ENCODE data around the gene TRAPPC2L.
"Not testable (repeated sequence)": the region's sequence is repeated elsewhere in the genome, so short reads cannot be mapped to it uniquely, and the experiment has no call there.

Gene TRAPPC2L

DNA sequence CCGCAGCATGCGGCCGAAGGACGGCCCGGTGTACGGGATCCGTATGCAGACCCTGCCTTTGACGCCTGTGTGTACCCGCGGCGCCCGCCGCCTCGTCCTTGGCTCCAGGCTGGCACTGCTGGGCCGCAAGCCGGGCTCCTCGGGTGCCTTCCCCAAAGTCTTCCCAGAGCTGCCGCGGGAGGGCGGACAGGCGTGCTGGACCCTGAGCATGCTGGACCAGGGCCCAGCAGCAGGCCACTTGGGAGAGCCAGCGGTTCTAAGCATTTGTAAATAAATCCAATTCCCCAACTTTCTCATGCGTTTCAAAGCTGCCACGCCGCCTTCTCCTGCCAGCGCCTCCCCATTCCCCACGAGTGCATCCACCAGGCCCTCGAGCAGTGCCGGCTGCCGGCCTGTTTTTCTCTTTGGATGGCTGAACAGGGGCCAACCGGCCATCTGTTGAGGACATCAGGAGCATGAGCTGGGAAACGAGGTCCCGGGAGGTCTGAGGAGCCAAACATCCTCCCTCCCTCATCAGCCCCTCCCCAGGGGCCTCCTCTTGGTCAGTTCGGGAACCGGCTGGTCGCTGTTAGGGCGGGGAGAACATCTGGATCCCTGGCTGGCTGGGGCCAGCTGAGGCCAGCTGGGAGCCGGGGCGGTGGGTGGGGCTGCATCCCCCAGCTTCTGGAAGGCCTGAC is 30.1 kb downstream of the TRAPPC2L start:
- Mint-ChIP-seq H3K4me3 (no peak overlapping the region), H3K4me1 (ENCODE audit: low read depth) (peaks cover 15% of the 10 kb centered on the region), H3K36me3 (ENCODE audit: low read depth) (peaks cover 94% of the 10 kb centered on the region), H3K9me3 (peaks cover 28% of the 10 kb centered on the region), H3K27me3 (no peaks in the 10 kb centered on the region), H3K27ac (no peak overlapping the region)
- intact Hi-C loops (cut with micrococcal nuclease): no loop called here

DNA sequence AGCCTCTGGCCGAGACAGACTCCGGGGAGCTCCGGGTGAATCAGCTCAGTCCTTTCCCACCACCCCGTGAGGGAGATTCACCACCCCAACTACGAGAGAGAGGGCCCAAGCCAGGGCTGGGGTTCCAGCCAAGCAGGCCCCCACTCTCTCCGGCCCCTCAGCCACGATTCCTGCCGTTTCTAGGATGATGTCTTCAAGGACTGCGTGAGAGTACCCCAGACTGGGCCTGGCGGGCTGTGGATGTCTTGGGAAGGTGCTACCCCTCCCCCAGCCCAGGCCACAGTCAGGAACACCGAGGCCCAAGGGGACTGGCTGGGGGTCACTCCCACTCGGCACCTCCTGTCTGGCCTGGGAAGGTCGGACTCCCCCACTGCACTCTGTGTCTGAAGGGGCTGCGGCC is 31.1 kb downstream of the TRAPPC2L start:
- Mint-ChIP-seq H3K27ac (no peak overlapping the region), H3K9me3 (peaks cover 21% of the 10 kb centered on the region), H3K4me1 (ENCODE audit: low read depth) (peaks cover 4% of the 10 kb centered on the region), H3K27me3 (no peaks in the 10 kb centered on the region), H3K4me3 (no peak overlapping the region), H3K36me3 (ENCODE audit: low read depth) (peaks cover 94% of the 10 kb centered on the region)
- intact Hi-C loops (cut with micrococcal nuclease): no loop called here

- no peaks in the 10 kb centered on the region for H3K27me3 Mint-ChIP-seq
- H3K36me3 Mint-ChIP-seq (ENCODE audit: low read depth): peaks cover 91% of the 10 kb centered on the region
- no peak overlapping the region for H3K27ac Mint-ChIP-seq
- H3K9me3 Mint-ChIP-seq: peaks cover 21% of the 10 kb centered on the region
- intact Hi-C loops (cut with micrococcal nuclease): no loop called here
- H3K4me3 Mint-ChIP-seq: no peak overlapping the region
- H3K4me1 Mint-ChIP-seq (ENCODE audit: low read depth): no peaks in the 10 kb centered on the region
These were observed 31.8 kb downstream of the TRAPPC2L start for GRCh38 chr16:88888461-88889387.

GRCh38 chr16:88889702-88890352 is 32.9 kb downstream of the TRAPPC2L start:
- peaks cover 21% of the 10 kb centered on the region for H3K9me3 Mint-ChIP-seq
- H3K4me3 Mint-ChIP-seq; H3K27ac Mint-ChIP-seq; H3K4me1 Mint-ChIP-seq (ENCODE audit: low read depth); H3K27me3 Mint-ChIP-seq; intact Hi-C loops (cut with micrococcal nuclease): not testable (repeated sequence)
- H3K36me3 Mint-ChIP-seq (ENCODE audit: low read depth): peaks cover 84% of the 10 kb centered on the region

DNA sequence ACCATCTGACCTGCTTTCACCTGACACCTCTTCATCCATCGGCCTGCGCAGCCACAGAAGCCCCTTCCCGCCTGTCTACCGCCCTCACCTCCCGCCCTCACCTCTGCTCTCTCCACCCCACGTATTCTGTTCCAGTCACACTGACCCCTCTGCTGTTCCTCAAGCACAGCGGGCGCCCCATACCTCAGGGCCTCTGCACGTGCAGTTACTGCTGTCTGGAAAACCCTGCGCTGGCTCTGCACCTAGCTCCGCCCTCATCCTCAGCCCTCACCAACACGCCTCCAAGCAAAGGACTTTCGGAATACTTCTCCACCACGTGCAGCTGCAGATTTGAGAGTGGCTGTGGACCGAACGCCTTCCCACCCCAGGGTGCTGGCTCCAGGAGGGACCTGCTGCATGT is 34.2 kb downstream of the TRAPPC2L start:
- Mint-ChIP-seq H3K27ac (no peak overlapping the region), H3K4me3 (no peak overlapping the region), H3K9me3 (peaks cover 21% of the 10 kb centered on the region), H3K36me3 (ENCODE audit: low read depth) (peaks cover 84% of the 10 kb centered on the region), H3K4me1 (ENCODE audit: low read depth) (no peaks in the 10 kb centered on the region), H3K27me3 (no peaks in the 10 kb centered on the region)
- intact Hi-C loops (cut with micrococcal nuclease): no loop called here

- H3K9me3 Mint-ChIP-seq: peaks cover 21% of the 10 kb centered on the region
- H3K4me3 Mint-ChIP-seq: no peak overlapping the region
- no peaks in the 10 kb centered on the region for H3K4me1 Mint-ChIP-seq (ENCODE audit: low read depth)
- no peak overlapping the region for H3K27ac Mint-ChIP-seq
- H3K36me3 Mint-ChIP-seq (ENCODE audit: low read depth): peaks cover 84% of the 10 kb centered on the region
- intact Hi-C loops (cut with micrococcal nuclease): no loop called here
- no peaks in the 10 kb centered on the region for H3K27me3 Mint-ChIP-seq
These were observed 35.1 kb downstream of the TRAPPC2L start for GRCh38 chr16:88892065-88892464.

DNA sequence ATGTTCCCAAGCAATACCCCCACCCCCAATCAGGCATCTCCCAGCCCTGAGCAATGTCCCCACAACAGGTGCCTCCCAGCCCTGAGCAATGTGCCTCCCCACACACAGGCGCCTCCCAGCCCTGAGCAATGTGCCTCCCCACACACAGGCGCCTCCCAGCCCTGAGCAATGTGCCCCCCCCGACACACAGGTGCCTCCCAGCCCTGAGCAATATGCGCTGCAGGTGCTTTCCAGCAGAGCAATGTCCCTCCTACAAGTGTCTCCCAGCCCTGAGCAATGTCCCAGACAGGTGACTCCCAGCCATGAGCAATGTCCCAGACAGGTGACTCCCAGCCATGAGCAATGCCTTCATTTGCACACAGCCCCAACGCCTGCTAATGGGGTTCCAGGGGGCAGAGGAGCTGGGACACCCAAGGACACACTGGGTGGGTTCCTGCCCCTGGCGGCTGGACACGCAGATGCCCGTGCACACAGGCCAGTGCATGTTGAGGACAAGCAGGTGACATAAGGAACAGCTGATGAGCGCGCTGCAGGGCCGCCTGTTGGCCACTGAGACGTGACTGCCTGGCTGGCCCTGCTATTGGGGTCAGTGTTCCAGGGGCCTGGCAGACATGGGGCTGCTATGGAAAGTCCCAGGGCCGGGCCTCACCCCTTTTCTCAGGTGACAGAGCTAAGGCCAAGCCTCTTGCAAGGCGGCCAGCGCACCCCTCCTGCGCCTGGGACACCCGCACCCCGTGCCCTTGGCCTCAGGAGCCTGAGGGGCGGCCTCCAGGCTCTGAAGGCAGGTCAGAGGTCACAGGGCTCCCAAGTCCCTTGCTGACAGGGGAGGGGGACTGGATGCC is 36.4 kb downstream of the TRAPPC2L start:
- peaks cover 87% of the 10 kb centered on the region for H3K36me3 Mint-ChIP-seq (ENCODE audit: low read depth)
- H3K27me3 Mint-ChIP-seq: no peaks in the 10 kb centered on the region
- no peak overlapping the region for H3K4me3 Mint-ChIP-seq
- intact Hi-C loops (cut with micrococcal nuclease): no loop called here
- H3K27ac Mint-ChIP-seq: no peak overlapping the region
- H3K4me1 Mint-ChIP-seq (ENCODE audit: low read depth): no peaks in the 10 kb centered on the region
- H3K9me3 Mint-ChIP-seq: peaks cover 21% of the 10 kb centered on the region

DNA sequence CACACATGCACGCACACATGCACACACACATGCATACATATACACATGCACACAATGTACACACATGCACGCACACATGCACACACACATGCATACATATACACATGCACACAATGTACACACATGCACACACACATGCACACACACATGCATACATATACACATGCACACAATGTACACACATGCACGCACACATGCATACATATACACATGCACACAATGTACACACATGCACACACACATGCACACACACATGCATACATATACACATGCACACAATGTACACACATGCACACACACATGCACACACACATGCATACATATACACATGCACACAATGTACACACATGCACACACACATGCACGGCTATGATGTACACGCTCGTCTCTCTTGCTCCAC is 37.3 kb downstream of the TRAPPC2L start:
- H3K27ac Mint-ChIP-seq; H3K4me1 Mint-ChIP-seq (ENCODE audit: low read depth); H3K27me3 Mint-ChIP-seq; intact Hi-C loops (cut with micrococcal nuclease); H3K4me3 Mint-ChIP-seq: not testable (repeated sequence)
- Mint-ChIP-seq H3K9me3 (peaks cover 21% of the 10 kb centered on the region), H3K36me3 (ENCODE audit: low read depth) (peaks cover 87% of the 10 kb centered on the region)

GRCh38 chr16:88894681-88895300 is 37.9 kb downstream of the TRAPPC2L start:
- H3K36me3 Mint-ChIP-seq (ENCODE audit: low read depth): peaks cover 87% of the 10 kb centered on the region
- no peak overlapping the region for H3K27ac Mint-ChIP-seq
- H3K4me1 Mint-ChIP-seq (ENCODE audit: low read depth): no peaks in the 10 kb centered on the region
- no peak overlapping the region for H3K4me3 Mint-ChIP-seq
- no peaks in the 10 kb centered on the region for H3K27me3 Mint-ChIP-seq
- intact Hi-C loops (cut with micrococcal nuclease): no loop called here
- H3K9me3 Mint-ChIP-seq: peaks cover 16% of the 10 kb centered on the region

- intact Hi-C loops (cut with micrococcal nuclease): no loop called here
- H3K27me3 Mint-ChIP-seq: no peaks in the 10 kb centered on the region
- peaks cover 10% of the 10 kb centered on the region for H3K9me3 Mint-ChIP-seq
- no peak overlapping the region for H3K27ac Mint-ChIP-seq
- H3K4me1 Mint-ChIP-seq (ENCODE audit: low read depth): no peaks in the 10 kb centered on the region
- no peak overlapping the region for H3K4me3 Mint-ChIP-seq
- peaks cover 87% of the 10 kb centered on the region for H3K36me3 Mint-ChIP-seq (ENCODE audit: low read depth)
These were observed 38.4 kb downstream of the TRAPPC2L start for GRCh38 chr16:88895335-88895734.

- Mint-ChIP-seq H3K27me3 (no peaks in the 10 kb centered on the region), H3K9me3 (no peaks in the 10 kb centered on the region), H3K4me1 (ENCODE audit: low read depth) (no peaks in the 10 kb centered on the region), H3K4me3 (no peak overlapping the region), H3K27ac (no peak overlapping the region), H3K36me3 (ENCODE audit: low read depth) (peaks cover 87% of the 10 kb centered on the region)
- intact Hi-C loops (cut with micrococcal nuclease): no loop called here
These were observed 39.5 kb downstream of the TRAPPC2L start for GRCh38 chr16:88896238-88897070.

DNA sequence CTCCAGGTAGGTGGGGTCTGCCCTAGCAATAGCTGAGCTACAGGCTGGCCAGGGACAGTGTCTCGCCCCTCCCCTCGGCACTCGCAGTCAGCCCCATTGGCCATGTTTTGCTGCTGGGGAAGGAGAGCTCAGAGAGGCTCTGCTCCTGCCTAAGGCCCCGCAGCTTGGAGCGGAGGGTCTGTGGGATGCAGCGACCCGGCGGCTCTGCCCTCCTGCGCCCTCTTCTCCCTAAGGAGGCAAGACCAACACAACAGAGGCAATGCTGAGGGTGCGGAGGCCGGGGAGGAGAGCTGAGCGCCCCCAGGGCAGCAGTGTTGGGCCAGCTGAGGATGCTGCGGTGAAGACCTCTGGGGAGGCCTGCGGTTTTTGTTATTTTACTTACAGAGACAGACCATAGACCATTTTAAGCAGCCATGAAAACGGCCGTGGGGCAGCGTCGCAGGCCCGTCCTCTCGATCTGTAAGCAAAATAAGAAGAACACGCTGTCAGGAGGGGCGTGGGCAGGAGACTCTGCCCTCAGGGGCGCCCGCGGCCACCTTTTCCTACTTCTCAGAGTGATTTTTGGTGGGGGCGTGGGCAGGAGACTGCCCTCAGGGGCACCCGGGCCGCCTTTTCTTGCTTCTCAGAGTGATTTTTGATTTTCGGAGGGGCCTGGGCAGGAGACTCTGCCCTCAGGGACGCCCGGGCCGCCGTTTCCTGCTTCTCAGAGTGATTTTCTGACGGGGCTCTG is 40.9 kb downstream of the TRAPPC2L start:
- intact Hi-C loops (cut with micrococcal nuclease): no loop called here
- H3K9me3 Mint-ChIP-seq: no peaks in the 10 kb centered on the region
- no peaks in the 10 kb centered on the region for H3K27me3 Mint-ChIP-seq
- no peak overlapping the region for H3K27ac Mint-ChIP-seq
- H3K4me3 Mint-ChIP-seq: no peak overlapping the region
- H3K4me1 Mint-ChIP-seq (ENCODE audit: low read depth): no peaks in the 10 kb centered on the region
- H3K36me3 Mint-ChIP-seq (ENCODE audit: low read depth): peaks cover 86% of the 10 kb centered on the region
